H9 (cell line): ENCODE results near the gene CTSA. TPM values are rescaled to one million over a fixed set of nuclear protein-coding genes. Genes with fewer than 3 reads are reported as not detected.

Experiments
- DNase-seq: peaks from one replicate; pipeline ENCODE4 v3.0.0-alpha.2; 2017
- H2AFZ ChIP-seq: one replicate; pipeline ENCODE4 v1.6.1; 2013; ENCODE audit warnings: mild to moderate bottlenecking, low read length, control low read depth, moderate library complexity
- H2AK5ac ChIP-seq: 2 replicates; pipeline ENCODE4 v1.6.1; 2013; ENCODE audit warnings: low read length, control low read depth, mixed read lengths; ENCODE audit not compliant: insufficient read length
- H2BK120ac ChIP-seq: one replicate; pipeline ENCODE4 v1.6.1; 2013; ENCODE audit warnings: low read depth, mild to moderate bottlenecking, low read length, control low read depth, inconsistent platforms; ENCODE audit not compliant: poor library complexity, severe bottlenecking
- H2BK12ac ChIP-seq: 2 replicates; pipeline ENCODE4 v1.6.1; 2013; ENCODE audit warnings: low read length, control low read depth, mixed read lengths, low read depth; ENCODE audit not compliant: insufficient read length
- H2BK15ac ChIP-seq: 2 replicates; pipeline ENCODE4 v1.6.1; 2013; ENCODE audit warnings: low read depth, low read length, control low read depth
- H2BK20ac ChIP-seq: one replicate; pipeline ENCODE4 v1.6.1; 2013; ENCODE audit warnings: low read depth, mild to moderate bottlenecking, low read length, control low read depth, inconsistent platforms; ENCODE audit not compliant: poor library complexity, severe bottlenecking
- H2BK5ac ChIP-seq: 2 replicates; pipeline ENCODE4 v1.6.1; 2013; ENCODE audit warnings: low read length, control low read depth, mixed read lengths; ENCODE audit not compliant: insufficient read length
- H3K14ac ChIP-seq: 2 replicates; pipeline ENCODE4 v1.6.1; 2013; ENCODE audit warnings: low read length, control low read depth; ENCODE audit not compliant: insufficient read depth
- H3K18ac ChIP-seq: 2 replicates; pipeline ENCODE4 v1.6.1; 2013; ENCODE audit warnings: low read depth, mild to moderate bottlenecking, mixed read lengths, low read length, control low read depth; ENCODE audit not compliant: insufficient read length
- H3K23ac ChIP-seq: 2 replicates; pipeline ENCODE4 v1.6.1; 2013; ENCODE audit warnings: low read length, control low read depth, mixed read lengths, low read depth; ENCODE audit not compliant: insufficient read length
- H3K23me2 ChIP-seq: 2 replicates; pipeline ENCODE4 v1.6.1; 2013; ENCODE audit warnings: low read depth, mild to moderate bottlenecking, mixed read lengths, low read length, control low read depth; ENCODE audit not compliant: insufficient read length, poor library complexity, severe bottlenecking
- H3K27ac ChIP-seq: 2 replicates; pipeline ENCODE4 v1.5.1; 2013; ENCODE audit warnings: low read length, control low read depth, mixed read lengths, low read depth; ENCODE audit not compliant: insufficient read length
- H3K27me3 ChIP-seq: 2 replicates; pipeline ENCODE4 v1.6.1; 2013; ENCODE audit warnings: low read length, control low read depth, inconsistent platforms; ENCODE audit not compliant: insufficient read depth
- H3K4ac ChIP-seq: 2 replicates; pipeline ENCODE4 v1.6.1; 2013; ENCODE audit warnings: low read depth, mild to moderate bottlenecking, control low read depth, inconsistent platforms, low read length, moderate library complexity
- H3K4me1 ChIP-seq: 2 replicates; pipeline ENCODE4 v1.6.1; 2013; ENCODE audit warnings: low read length, control low read depth, inconsistent platforms; ENCODE audit not compliant: insufficient read depth
- H3K4me2 ChIP-seq: 2 replicates; pipeline ENCODE4 v1.6.1; 2013; ENCODE audit warnings: low read length, control low read depth, mixed read lengths; ENCODE audit not compliant: insufficient read length, insufficient read depth
- H3K56ac ChIP-seq: 2 replicates; pipeline ENCODE4 v1.6.1; 2013; ENCODE audit warnings: low read depth, mild to moderate bottlenecking, mixed read lengths, low read length, control low read depth; ENCODE audit not compliant: insufficient read length
- H3K79me1 ChIP-seq: 2 replicates; pipeline ENCODE4 v1.6.1; 2013; ENCODE audit warnings: low read depth, mild to moderate bottlenecking, moderate library complexity, low read length, control low read depth, inconsistent platforms; ENCODE audit not compliant: insufficient read depth, poor library complexity, severe bottlenecking
- H3K79me2 ChIP-seq: 2 replicates; pipeline ENCODE4 v1.6.1; 2013; ENCODE audit warnings: low read length, control low read depth, inconsistent platforms; ENCODE audit not compliant: insufficient read depth
- H3K9ac ChIP-seq: 2 replicates; pipeline ENCODE4 v1.6.1; 2013; ENCODE audit warnings: low read length, control low read depth, mixed read lengths; ENCODE audit not compliant: insufficient read length; ENCODE audit errors: extremely low read depth
- H3K9me3 ChIP-seq: one replicate; pipeline ENCODE4 v1.6.1; 2013; ENCODE audit warnings: low read depth, low read length, inconsistent platforms; ENCODE audit not compliant: control insufficient read depth
- H3T11ph ChIP-seq: one replicate; pipeline ENCODE4 v1.6.1; 2013; ENCODE audit warnings: mild to moderate bottlenecking, low read length, control low read depth, inconsistent platforms
- H4K20me1 ChIP-seq: one replicate; pipeline ENCODE4 v1.6.1; 2013; ENCODE audit not compliant: control insufficient read depth, insufficient read length, insufficient read depth
- H4K5ac ChIP-seq: 2 replicates; pipeline ENCODE4 v1.6.1; 2013; ENCODE audit warnings: low read depth, mild to moderate bottlenecking, mixed read lengths, low read length, control low read depth; ENCODE audit not compliant: insufficient read length
- H4K8ac ChIP-seq: replicated peaks from 2 replicates; pipeline ENCODE4 v1.6.1; 2013; ENCODE audit warnings: low read length, control low read depth, mixed read lengths, low read depth; ENCODE audit not compliant: insufficient read length
- H4K91ac ChIP-seq: 2 replicates; pipeline ENCODE4 v1.6.1; 2013; ENCODE audit warnings: low read depth, mild to moderate bottlenecking, moderate library complexity, mixed read lengths, low read length, control low read depth; ENCODE audit not compliant: insufficient read length
- H3K27ac Mint-ChIP-seq, 3 experiments: 2 replicates in 2 of 3; 3 replicates in 1 of 3; pipeline ENCODE4 v1.8.0; 2020 to 2021; ENCODE audit warnings: mixed read lengths in 3 of 3, mild to moderate bottlenecking in 1 of 3, moderate library complexity in 1 of 3
- H3K27me3 Mint-ChIP-seq: 2 replicates; pipeline ENCODE4 v1.8.0; 2021; ENCODE audit warnings: low read depth, mild to moderate bottlenecking, moderate library complexity, mixed read lengths
- H3K36me3 Mint-ChIP-seq, 3 experiments: 2 replicates in 2 of 3; 3 replicates in 1 of 3; pipeline ENCODE4 v1.8.0; 2020 to 2021; ENCODE audit warnings: low read depth in 3 of 3, mixed read lengths in 3 of 3; ENCODE audit not compliant: insufficient read depth in 1 of 3
- H3K4me1 Mint-ChIP-seq, 2 experiments: 2 replicates each; pipeline ENCODE4 v1.8.0; 2020; ENCODE audit warnings: mixed read lengths in 2 of 2
- H3K4me3 Mint-ChIP-seq, 2 experiments: 2 replicates in 1 of 2; 3 replicates in 1 of 2; pipeline ENCODE4 v1.8.0; 2020 to 2021; ENCODE audit warnings: mild to moderate bottlenecking in 2 of 2, mixed read lengths in 2 of 2, moderate library complexity in 1 of 2
- H3K9me3 Mint-ChIP-seq, 2 experiments: 2 replicates in 1 of 2; 3 replicates in 1 of 2; pipeline ENCODE4 v1.8.0; 2020; ENCODE audit warnings: mild to moderate bottlenecking in 2 of 2, mixed read lengths in 2 of 2, moderate library complexity in 1 of 2
- WGBS: extraction: QIAGEN DNeasy Blood & Tissue Kit; methylation state at CpG from one replicate; pipeline ENCODE4 v1.1.7; 2013; ENCODE audit warnings: missing lambda C conversion rate, low lambda C conversion rate, mixed read lengths; ENCODE audit not compliant: insufficient read length; ENCODE audit errors: extremely low coverage; 5-methylcytosine and 5-hydroxymethylcytosine counted together
- total RNA-seq: library from RNA; stranded (reverse); gene quantifications from 2 replicates; pipeline ENCODE4 v1.2.1, GENCODE V29; 2021
- TF ChIP-seq, protein P1 (sequence below): fragments of 200-600 bp; sonication (generic); conservative IDR thresholded peaks from 3 replicates; pipeline ENCODE4 v1.8.0; 2021; ENCODE audit warnings: antibody characterized with exemption, mild to moderate bottlenecking

The CTSA gene
- total RNA-seq, 1 experiment from 2014 or later = 64.4 TPM

DNA sequence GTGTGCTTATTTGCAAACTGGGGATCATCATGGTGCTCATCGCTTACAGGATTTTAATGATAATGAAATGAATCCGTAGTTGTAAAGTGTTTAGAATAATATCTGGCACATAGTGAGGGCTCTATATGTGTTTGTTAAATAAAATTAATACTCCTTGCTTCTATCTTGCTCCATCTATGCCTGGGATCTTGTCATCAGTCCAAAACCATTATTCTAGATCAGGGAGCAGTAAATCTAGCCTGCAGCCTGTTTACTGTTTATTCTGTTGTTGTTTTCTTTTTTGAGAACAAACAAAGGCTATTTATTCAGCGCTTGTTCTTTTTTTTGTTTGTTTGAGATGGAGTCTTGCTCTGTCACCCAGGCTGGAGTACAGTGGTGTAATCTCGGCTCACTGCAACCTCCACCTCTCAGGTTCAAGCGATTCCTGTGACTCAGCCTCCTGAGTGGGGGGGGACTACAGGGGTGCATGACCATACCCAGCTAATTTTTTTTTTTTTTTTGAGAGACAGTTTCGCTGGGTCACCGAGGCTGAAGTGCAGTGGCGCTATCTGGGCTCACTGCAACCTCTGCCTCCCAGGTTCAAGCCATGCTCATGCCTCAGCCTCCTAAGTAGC, 42.1 kb upstream of the CTSA start:
- H3K9me3 ChIP-seq = no peaks in the 10 kb centered on the region
- no peak overlapping the region for H3K23ac ChIP-seq
- H2BK5ac ChIP-seq = no peak overlapping the region
- H2BK12ac ChIP-seq = no peak overlapping the region
- Mint-ChIP-seq H3K27me3 (no peaks in the 10 kb centered on the region), H3K27ac (peak overlapping the region in 2 of 3 experiments; percentile 75 to 77; a peak in 2 of 7 replicates), H3K36me3 (peaks cover 8 to 43% (median 39%) of the 10 kb centered on the region in 3 experiments), H3K4me3 (no peak overlapping the region), H3K9me3 (no peaks in the 10 kb centered on the region), H3K4me1 (peaks cover 21 to 22% of the 10 kb centered on the region in 2 experiments)
- H3K18ac ChIP-seq = no peak overlapping the region
- no peaks in the 10 kb centered on the region for H4K20me1 ChIP-seq
- no peaks in the 10 kb centered on the region for H3K27me3 ChIP-seq
- no peak overlapping the region for H3K56ac ChIP-seq
- TF ChIP-seq, protein P1, sequence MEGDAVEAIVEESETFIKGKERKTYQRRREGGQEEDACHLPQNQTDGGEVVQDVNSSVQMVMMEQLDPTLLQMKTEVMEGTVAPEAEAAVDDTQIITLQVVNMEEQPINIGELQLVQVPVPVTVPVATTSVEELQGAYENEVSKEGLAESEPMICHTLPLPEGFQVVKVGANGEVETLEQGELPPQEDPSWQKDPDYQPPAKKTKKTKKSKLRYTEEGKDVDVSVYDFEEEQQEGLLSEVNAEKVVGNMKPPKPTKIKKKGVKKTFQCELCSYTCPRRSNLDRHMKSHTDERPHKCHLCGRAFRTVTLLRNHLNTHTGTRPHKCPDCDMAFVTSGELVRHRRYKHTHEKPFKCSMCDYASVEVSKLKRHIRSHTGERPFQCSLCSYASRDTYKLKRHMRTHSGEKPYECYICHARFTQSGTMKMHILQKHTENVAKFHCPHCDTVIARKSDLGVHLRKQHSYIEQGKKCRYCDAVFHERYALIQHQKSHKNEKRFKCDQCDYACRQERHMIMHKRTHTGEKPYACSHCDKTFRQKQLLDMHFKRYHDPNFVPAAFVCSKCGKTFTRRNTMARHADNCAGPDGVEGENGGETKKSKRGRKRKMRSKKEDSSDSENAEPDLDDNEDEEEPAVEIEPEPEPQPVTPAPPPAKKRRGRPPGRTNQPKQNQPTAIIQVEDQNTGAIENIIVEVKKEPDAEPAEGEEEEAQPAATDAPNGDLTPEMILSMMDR = no peak
- H3K4ac ChIP-seq = no peak overlapping the region
- no peaks in the 10 kb centered on the region for H3K79me1 ChIP-seq
- H2BK15ac ChIP-seq = no peak overlapping the region
- no peak overlapping the region for H3K4me2 ChIP-seq
- no CpG with 5 or more reads among the region's 8 CpGs for WGBS
- H2AFZ ChIP-seq = no peak overlapping the region
- 0 out of 2 replicates have a peak, but pooled peaks cover 3% of the 10 kb centered on the region for H3K4me1 ChIP-seq
- H3T11ph ChIP-seq = no peak overlapping the region
- H4K91ac ChIP-seq = no peak overlapping the region
- no peak overlapping the region for H4K5ac ChIP-seq
- DNase-seq = no peak
- no peak overlapping the region for H3K9ac ChIP-seq
- H2BK120ac ChIP-seq = no peak overlapping the region
- H3K79me2 ChIP-seq = no peaks in the 10 kb centered on the region
- no peak overlapping the region for H4K8ac ChIP-seq
- no peak overlapping the region for H2BK20ac ChIP-seq
- H3K14ac ChIP-seq = no peak overlapping the region
- H3K27ac ChIP-seq = no peak overlapping the region
- no peaks in the 10 kb centered on the region for H3K23me2 ChIP-seq
- no peak overlapping the region for H2AK5ac ChIP-seq
